ENCODE results near the gene FRY.

DNA sequence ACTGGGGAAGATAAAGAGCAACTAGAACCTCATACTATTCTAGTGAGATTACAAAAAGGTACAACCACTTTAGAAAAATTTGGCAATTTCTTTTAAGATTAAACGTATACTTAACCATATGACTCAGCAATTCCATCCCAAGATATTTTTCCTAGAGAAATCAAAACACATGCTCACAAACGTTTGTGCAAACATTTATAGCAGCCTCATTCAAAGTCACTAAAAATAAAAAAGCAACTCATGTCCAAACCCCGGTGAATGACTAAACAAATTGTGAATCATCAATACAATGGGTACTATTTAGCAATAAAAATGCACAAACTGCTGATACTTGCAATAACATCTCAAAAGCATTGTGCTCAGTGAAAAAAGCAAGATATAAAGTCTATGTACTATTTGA is 121.5 kb downstream of the FRY start:
- TF ChIP-seq, protein P1, sequence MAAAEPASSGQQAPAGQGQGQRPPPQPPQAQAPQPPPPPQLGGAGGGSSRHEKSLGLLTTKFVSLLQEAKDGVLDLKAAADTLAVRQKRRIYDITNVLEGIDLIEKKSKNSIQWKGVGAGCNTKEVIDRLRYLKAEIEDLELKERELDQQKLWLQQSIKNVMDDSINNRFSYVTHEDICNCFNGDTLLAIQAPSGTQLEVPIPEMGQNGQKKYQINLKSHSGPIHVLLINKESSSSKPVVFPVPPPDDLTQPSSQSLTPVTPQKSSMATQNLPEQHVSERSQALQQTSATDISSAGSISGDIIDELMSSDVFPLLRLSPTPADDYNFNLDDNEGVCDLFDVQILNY (CRISPR knock-in tag; IDR thresholded peaks at IDR 0.05): no peak
- TF ChIP-seq, protein P2, sequence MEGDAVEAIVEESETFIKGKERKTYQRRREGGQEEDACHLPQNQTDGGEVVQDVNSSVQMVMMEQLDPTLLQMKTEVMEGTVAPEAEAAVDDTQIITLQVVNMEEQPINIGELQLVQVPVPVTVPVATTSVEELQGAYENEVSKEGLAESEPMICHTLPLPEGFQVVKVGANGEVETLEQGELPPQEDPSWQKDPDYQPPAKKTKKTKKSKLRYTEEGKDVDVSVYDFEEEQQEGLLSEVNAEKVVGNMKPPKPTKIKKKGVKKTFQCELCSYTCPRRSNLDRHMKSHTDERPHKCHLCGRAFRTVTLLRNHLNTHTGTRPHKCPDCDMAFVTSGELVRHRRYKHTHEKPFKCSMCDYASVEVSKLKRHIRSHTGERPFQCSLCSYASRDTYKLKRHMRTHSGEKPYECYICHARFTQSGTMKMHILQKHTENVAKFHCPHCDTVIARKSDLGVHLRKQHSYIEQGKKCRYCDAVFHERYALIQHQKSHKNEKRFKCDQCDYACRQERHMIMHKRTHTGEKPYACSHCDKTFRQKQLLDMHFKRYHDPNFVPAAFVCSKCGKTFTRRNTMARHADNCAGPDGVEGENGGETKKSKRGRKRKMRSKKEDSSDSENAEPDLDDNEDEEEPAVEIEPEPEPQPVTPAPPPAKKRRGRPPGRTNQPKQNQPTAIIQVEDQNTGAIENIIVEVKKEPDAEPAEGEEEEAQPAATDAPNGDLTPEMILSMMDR (IDR thresholded peaks at IDR 0.05): no peak
- TF ChIP-seq, protein P3, sequence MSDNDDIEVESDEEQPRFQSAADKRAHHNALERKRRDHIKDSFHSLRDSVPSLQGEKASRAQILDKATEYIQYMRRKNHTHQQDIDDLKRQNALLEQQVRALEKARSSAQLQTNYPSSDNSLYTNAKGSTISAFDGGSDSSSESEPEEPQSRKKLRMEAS (CRISPR knock-in tag; IDR thresholded peaks at IDR 0.05): no peak

Measured in WTC11 (cell line).